HuH-7.5 (cell line): ENCODE data around the gene PLCB4.

Experiments
- DNase-seq: peaks from one replicate; pipeline ENCODE4 v3.0.0; 2011; ENCODE audit warnings: low spot score

Gene PLCB4

GRCh38 chr20:9270831-9271230 lies 201.9 kb downstream of the PLCB4 start:
- no peak for DNase-seq

- DNase-seq, result no peak
These were observed 208.1 kb downstream of the PLCB4 start for GRCh38 chr20:9276966-9277468.

- DNase-seq, result no peak
These were observed 211.1 kb downstream of the PLCB4 start for GRCh38 chr20:9279918-9280401.

- no peak for DNase-seq
These were observed 211.8 kb downstream of the PLCB4 start for GRCh38 chr20:9280666-9281065.

GRCh38 chr20:9281803-9282202 lies 212.9 kb downstream of the PLCB4 start:
- no peak for DNase-seq

- no peak for DNase-seq
These were observed 216.7 kb downstream of the PLCB4 start for GRCh38 chr20:9285617-9286016.

DNA sequence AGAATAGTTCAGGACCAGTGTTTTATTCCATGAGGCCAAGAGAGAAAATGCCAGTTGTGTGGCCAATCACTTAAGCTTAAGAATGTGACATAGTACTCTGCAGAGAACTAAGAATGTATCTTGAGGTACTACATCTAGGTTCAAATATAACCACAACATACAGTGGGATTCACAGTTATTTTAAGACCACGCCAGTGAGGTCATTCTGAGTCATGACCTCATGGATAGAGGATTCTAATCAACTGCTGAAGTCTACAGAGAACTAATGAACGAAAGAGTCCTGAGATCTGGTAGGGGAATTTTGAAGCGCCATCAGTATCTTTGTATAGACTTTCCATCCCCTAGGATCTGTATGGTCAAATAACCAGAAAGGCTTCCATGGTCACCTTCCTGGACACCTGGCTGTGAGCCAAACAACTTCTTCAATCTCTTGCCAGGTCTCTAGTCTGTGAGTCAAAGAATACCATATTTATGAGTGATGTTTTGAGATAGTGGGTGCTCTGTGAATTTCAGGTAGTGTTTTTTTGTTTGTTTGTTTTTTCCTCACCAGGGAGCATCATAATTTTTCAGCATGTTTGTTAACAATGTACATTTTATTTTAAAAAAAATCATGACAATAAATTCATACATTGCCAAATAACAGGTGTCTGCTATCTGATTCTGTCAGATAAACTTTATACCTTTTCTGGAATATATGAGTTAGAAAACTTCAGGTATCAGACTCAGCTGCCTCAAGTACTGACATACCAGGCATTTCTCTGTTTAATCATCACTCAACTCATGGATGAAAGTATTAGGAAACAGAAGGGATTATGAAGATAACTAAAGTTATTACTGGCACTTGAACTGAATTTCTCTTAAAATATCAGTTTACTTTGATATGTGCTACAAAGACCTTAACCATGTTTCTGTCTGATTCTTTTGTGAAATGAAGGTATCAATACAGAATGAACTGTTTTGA lies 217.9 kb downstream of the PLCB4 start:
- no peak for DNase-seq

DNA sequence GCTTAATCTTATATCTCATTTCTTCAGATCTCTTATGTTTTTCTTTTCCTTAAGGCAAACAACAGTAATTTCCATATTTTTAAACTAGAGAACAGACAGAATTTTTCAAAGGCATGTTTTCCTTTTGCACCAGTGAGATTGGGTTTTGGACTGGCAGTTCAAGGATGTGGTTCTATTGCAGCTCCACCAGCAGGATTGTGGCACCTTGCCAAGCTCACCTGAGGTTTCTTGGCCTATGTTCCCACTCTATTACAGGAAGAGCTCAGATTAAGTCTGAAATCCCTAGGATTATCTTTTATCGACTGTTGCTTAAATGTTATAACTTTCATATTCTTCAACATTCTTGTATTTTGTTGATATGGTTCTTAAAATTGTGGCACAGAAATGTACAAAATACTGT lies 218.9 kb downstream of the PLCB4 start:
- no peak for DNase-seq

- no peak for DNase-seq
These were observed 221.4 kb downstream of the PLCB4 start for GRCh38 chr20:9290331-9290730.

DNA sequence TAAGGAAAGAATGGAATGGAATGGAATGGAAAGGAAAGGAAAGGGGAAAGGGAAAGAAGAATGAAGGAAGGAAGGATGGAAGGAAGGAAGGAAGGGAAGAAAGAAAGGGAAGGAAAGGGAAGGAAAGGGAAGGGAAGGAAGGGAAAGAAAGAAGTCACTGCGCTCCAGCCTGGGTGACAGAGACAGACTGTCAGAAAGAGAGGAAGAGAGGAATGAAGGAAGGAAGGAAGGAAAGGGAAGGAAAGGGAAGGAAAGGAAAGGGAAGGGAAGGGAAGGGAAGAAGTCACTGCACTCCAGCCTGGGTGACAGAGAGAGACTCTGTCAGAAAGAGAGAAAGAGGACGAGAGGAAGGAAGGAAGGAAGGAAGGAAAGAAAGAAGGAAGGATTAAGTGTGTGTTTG lies 224.3 kb downstream of the PLCB4 start:
- DNase-seq, result no peak

DNA sequence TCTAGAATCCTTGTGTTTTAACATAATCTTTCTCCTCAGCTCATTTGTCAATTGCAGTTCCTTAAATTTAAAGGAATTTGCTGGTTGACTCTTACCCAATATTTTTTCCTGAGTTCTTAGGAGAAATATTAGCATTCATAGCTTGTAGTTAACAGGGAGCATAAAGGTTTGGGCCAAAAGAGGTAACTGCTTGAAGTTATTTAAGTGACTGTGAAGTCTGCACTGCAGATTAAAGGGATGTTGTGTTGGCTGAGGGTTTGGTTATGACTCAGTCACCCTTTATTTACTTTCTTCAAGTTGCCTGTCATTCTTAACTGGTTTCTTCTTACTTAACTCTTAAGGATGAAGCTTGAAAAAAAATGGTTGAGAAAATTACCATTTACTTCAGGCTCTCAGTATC lies 225.2 kb downstream of the PLCB4 start:
- no peak for DNase-seq

DNA sequence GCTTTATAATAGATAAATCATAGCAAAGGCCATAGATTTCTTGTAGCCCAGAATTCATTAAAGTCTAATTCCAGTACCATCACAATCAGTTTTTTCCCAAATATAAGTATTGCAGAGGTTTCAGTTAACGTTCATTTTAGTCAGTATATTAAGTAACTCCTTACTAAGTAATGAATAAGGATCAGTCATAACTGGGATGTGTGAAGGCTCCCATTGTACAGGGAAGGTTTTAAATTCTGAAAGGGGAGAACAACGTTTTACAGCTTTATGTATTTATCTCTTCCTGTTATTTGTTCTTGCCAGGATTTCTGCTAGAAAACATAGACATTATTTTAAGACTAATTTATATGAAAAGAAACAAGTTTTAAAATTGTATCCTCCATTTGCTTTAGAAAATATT lies 230.0 kb downstream of the PLCB4 start:
- no peak for DNase-seq

DNA sequence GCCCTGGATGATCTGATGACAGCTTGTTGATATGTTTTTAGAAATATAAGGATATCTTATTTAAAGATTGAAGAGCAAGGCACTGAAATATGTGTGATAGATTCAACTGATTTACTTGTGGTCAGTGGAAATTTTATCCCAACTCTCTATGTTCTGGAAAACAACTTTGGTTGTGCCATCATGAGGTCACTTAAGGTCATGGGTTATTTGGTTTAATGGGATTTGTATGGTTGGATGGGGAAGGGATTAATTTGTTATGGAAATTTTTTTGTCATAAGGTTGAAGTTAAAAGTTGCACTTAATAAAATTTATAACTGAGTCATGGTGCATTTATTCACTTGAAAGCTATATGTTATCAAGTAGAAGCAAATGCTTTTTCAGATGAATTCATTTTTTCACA lies 231.2 kb downstream of the PLCB4 start:
- DNase-seq, result no peak

DNA sequence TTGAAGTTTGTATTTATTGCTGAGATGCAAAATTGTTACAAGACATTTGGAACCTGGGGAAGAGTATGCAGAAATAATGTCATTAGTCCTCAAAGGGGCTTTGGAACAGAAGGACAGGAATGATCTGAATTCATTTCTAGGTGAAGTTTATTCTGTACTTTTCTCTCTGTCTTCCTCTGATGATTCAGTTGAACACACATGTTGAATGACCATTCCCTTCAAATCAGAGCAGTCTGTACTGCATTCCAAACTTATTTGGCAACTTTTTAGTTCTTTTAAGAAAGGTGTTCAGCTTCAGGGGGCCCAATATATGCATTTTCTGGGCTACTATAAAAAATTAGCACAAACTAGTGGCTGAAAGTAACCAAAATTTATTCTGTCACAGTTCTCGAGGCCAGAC lies 231.6 kb downstream of the PLCB4 start:
- DNase-seq, result no peak

DNA sequence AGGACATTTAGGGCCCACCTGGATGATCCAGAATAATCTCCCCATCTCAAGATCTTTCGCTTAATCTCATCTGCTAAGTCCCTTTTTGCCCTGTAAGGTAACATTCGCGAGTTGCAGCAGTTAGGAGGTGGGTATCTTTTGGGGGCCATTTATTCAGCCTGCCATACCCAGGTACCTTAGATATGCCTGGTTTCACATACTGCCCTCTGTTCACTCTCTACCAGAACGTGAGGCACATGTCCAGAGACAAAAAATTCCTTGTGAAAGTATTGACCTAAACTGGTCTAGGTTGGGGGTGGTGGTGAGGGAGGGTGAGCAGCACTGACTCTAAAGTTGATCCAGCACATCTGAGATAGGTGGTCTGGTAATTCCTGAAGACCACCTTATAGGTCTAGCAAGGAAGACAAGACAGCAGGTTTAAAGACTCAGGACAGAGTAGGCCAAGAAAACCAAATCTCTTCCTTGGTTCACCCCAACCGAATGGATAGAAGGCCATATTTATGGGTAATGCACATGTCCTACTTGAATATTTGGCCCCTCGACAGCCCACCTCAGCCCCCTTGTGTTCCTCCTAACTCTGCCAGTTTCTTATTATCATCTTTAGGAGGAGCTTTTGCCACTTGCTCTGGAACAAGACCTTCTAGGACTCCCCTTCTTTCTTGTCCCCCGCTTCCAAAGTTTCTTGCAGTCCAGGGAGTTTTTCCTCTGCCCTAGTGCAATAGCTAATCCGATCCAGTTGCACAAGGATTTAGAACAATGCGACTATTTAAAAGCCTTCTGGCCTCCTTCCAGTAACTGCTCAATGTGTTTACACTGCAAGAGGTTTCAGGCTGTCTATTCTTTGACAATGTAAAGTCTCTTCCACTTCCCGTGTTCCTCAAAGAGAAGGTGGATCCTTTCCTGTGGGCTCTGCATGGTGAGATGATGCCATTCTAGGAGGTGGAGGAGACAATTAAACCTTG lies 232.5 kb downstream of the PLCB4 start:
- peak; percentile 47 for DNase-seq

DNA sequence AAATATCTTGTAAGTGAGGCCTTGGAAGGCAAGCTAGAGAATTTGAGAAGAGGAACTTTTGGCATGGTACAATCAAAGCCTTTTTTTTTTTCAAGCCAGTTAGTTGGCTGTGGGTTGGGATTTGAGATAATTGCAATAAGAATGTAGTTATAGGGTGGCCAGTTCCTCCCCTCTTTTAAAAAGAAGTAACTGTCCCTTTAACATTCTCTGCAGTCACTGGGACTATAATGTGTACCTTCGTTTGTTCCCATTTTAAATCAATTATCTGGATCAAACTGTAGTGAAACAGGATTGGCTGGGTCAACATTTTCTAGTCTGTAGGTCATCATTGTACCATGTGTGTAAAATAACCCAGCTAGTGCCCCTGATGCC lies 233.2 kb downstream of the PLCB4 start:
- DNase-seq, result no peak

GRCh38 chr20:9306521-9306920 lies 237.6 kb downstream of the PLCB4 start:
- no peak for DNase-seq

GRCh38 chr20:9308056-9308455 lies 239.2 kb downstream of the PLCB4 start:
- no peak for DNase-seq

DNA sequence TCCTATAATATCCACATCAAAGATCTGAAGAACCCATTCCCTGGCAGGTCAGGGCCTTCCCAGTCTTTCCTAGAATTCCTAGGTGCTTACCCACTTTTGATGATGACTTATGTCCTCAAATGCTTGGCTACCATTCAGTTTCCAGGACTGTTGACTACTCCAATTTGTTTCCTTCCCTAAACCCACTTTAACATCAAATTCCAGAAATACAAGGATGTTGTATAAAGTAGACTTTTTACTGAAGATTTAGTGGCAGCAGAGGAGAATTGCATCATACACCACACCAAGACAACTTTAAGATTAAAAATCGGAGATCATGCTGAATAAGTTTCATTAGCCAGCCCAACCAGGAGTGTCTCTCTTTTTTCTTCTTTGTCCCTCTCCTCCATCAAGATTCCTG lies 242.2 kb downstream of the PLCB4 start:
- no peak for DNase-seq

DNA sequence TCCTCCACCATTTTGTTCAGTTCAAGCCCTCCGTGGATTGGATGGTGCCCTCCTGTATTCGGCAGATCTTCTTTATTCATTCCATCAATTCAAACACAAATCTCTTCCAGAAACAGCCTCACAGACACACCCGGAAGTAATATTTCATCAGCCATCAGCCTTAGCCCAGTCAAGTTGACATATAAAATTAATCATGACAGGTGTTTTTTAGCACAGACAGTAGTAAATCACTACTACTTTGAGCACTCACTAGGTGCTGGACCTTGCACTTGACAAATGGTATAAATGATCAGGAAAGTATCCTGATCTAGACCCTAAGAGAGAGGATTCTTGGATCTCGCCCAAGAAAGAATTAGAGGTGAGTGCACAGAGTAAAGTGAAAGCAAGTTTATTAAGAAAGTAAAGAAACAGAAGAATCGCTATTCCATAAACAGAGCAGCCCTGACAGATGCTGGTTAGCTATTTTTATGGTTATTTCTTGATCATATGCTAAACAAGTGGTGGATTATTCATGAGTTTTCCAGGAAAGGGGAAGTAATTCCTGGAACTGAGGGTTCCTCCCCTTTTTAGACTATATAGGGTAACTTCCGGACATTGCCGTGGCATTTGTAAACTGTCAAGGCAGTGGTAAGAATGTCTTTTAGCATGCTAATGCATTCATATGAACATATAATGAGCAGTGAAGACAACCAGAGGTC lies 250.9 kb downstream of the PLCB4 start:
- DNase-seq, result no peak

- DNase-seq, result no peak
These were observed 252.1 kb downstream of the PLCB4 start for GRCh38 chr20:9321007-9321406.

DNA sequence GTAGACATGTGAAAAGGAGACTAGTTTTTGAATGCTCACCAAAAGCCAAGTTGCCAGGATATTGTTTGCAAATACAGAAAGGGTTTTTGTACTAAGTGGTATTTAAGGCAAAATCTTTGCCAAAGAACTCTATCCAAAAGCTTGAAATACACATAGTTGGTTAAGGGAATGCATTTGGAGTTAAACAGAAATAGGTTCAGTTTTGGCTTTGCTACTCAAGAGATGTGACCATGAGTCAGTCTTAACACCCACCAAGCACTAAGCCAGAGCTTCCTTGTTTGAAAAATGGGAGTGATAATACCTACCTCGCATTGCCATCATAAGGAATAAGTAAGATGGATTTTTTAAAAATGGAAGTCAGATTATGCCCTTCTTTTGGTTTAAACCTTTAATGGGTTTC lies 253.8 kb downstream of the PLCB4 start:
- DNase-seq, result no peak
